HG03378 (cell line): ENCODE measurements around the gene ADRA2B.
"Not testable (repeated sequence)": the region's sequence is repeated elsewhere in the genome, so short reads cannot be mapped to it uniquely, and the experiment has no call there.

ENCODE experiments used
- ATAC-seq: cut with Tn5 transposase; IDR thresholded peaks from one replicate; pipeline ENCODE4 v1.9.1; 2021; ENCODE audit warnings: mild to moderate bottlenecking, moderate library complexity; ENCODE audit not compliant: unreplicated experiment

ADRA2B gene

GRCh38 chr2:96091141-96091710, 25.1 kb downstream of the ADRA2B start:
- ATAC-seq: no peak

- no peak for ATAC-seq
Observed at GRCh38 chr2:96090196-96090926, 26.0 kb downstream of the ADRA2B start.

- no peak for ATAC-seq
Observed at GRCh38 chr2:96089356-96090195, 26.8 kb downstream of the ADRA2B start.

GRCh38 chr2:96088340-96089335, 27.7 kb downstream of the ADRA2B start:
- no peak for ATAC-seq

GRCh38 chr2:96087130-96087529, 29.2 kb downstream of the ADRA2B start:
- ATAC-seq: no peak

- no peak for ATAC-seq
Observed at GRCh38 chr2:96085541-96086355, 30.6 kb downstream of the ADRA2B start.

GRCh38 chr2:96084858-96085518, 31.4 kb downstream of the ADRA2B start:
- not testable (repeated sequence) for ATAC-seq

GRCh38 chr2:96083989-96084857, 32.1 kb downstream of the ADRA2B start:
- no peak for ATAC-seq

GRCh38 chr2:96083064-96083939, 33.1 kb downstream of the ADRA2B start:
- ATAC-seq: no peak

GRCh38 chr2:96082211-96083063, 33.9 kb downstream of the ADRA2B start:
- ATAC-seq: no peak

GRCh38 chr2:96081042-96081441, 35.3 kb downstream of the ADRA2B start:
- no peak for ATAC-seq

- ATAC-seq: no peak
Observed at GRCh38 chr2:96075199-96075771, 41.1 kb downstream of the ADRA2B start.

GRCh38 chr2:96074156-96074555, 42.2 kb downstream of the ADRA2B start:
- no peak for ATAC-seq

- ATAC-seq: no peak
Observed at GRCh38 chr2:96073170-96073775, 43.1 kb downstream of the ADRA2B start.

- no peak for ATAC-seq
Observed at GRCh38 chr2:96072746-96073145, 43.6 kb downstream of the ADRA2B start.
